HEK293 (cell line): Measurements from ENCODE around the gene APOC3.

ENCODE experiments used
- CTCF ChIA-PET: fragments of 350-600 bp; formaldehyde crosslinking; extraction: SDS; loops from one replicate; lab custom pipeline; 2021; ENCODE audit warnings: antibody characterized with exemption; lab: Yijun Ruan, JAX
- POLR2A ChIA-PET: fragments of 300-600 bp; formaldehyde crosslinking; extraction: SDS; loops from one replicate; lab custom pipeline; 2020; ENCODE audit warnings: antibody characterized with exemption, inconsistent platforms; lab: Yijun Ruan, JAX
- H3K27ac ChIP-seq: fragments of 200-500 bp; sonication (Bioruptor generic); 2 replicates; pipeline ENCODE4 v1.5.1; 2014; ENCODE audit warnings: low read depth, low read length, control low read depth, inconsistent platforms; ENCODE audit errors: extremely low read depth
- H3K36me3 ChIP-seq, 2 experiments: fragments of 200-500 bp in 1 of 2; sonication (Bioruptor generic) in 1 of 2; 1 replicate in 1 of 2; 2 replicates in 1 of 2; pipeline ENCODE4 v1.5.1; 2014 to 2017; ENCODE audit warnings: inconsistent platforms in 2 of 2, low read length in 2 of 2; ENCODE audit not compliant: control insufficient read depth in 2 of 2, insufficient read depth in 1 of 2
- H3K4me1 ChIP-seq: fragments of 200-500 bp; sonication (Bioruptor generic); 2 replicates; pipeline ENCODE4 v1.5.1; 2014; ENCODE audit warnings: mild to moderate bottlenecking, low read length, inconsistent platforms; ENCODE audit not compliant: control insufficient read depth, insufficient read depth
- H3K4me3 ChIP-seq: 2 replicates; pipeline ENCODE4 v1.5.1; 2011; ENCODE audit warnings: low read depth, mild to moderate bottlenecking, control low read depth, low read length, moderate library complexity
- H3K9me3 ChIP-seq: fragments of 200-500 bp; sonication (Bioruptor generic); 2 replicates; pipeline ENCODE4 v1.5.1; 2014; ENCODE audit warnings: low read depth, low read length, inconsistent platforms; ENCODE audit not compliant: control insufficient read depth, insufficient read depth
- SP7 ChIP-seq: fragments of 450-650 bp; formaldehyde crosslinking; IDR thresholded peaks from 2 replicates; pipeline ENCODE4 v1.5.1; 2016; ENCODE audit warnings: missing biosample characterization, missing genetic modification characterization
- ZIC2 ChIP-seq: fragments of 450-650 bp; formaldehyde crosslinking; IDR thresholded peaks from 2 replicates; pipeline ENCODE4 v1.5.1; 2016; ENCODE audit warnings: missing biosample characterization, missing genetic modification characterization
- ZNF133 ChIP-seq: fragments of 450-650 bp; formaldehyde crosslinking; IDR thresholded peaks from 2 replicates; pipeline ENCODE4 v1.5.1; 2016; ENCODE audit warnings: missing biosample characterization, missing genetic modification characterization
- ZNF155 ChIP-seq: fragments of 450-650 bp; formaldehyde crosslinking; IDR thresholded peaks from 2 replicates; pipeline ENCODE4 v1.5.1; 2016; ENCODE audit warnings: missing biosample characterization, missing genetic modification characterization
- ZNF335 ChIP-seq: fragments of 450-650 bp; formaldehyde crosslinking; conservative IDR thresholded peaks from 2 replicates; pipeline ENCODE4 v1.5.1; 2016; ENCODE audit warnings: missing biosample characterization, missing genetic modification characterization
- ZNF423 ChIP-seq: fragments of 450-650 bp; formaldehyde crosslinking; IDR thresholded peaks from 2 replicates; pipeline ENCODE4 v1.5.1; 2016; ENCODE audit warnings: missing biosample characterization, missing genetic modification characterization
- ZNF510 ChIP-seq: fragments of 450-650 bp; formaldehyde crosslinking; IDR thresholded peaks from 2 replicates; pipeline ENCODE4 v1.5.1; 2018; ENCODE audit warnings: mild to moderate bottlenecking, missing genetic modification characterization, missing biosample characterization; ENCODE audit not compliant: insufficient replicate concordance
- ZNF791 ChIP-seq: fragments of 450-650 bp; formaldehyde crosslinking; IDR thresholded peaks from 2 replicates; pipeline ENCODE4 v1.5.1; 2016; ENCODE audit warnings: missing biosample characterization, missing genetic modification characterization
- ZNF837 ChIP-seq: fragments of 450-650 bp; formaldehyde crosslinking; IDR thresholded peaks from 2 replicates; pipeline ENCODE4 v1.5.1; 2016; ENCODE audit warnings: missing biosample characterization, missing genetic modification characterization
- TF ChIP-seq, protein P1 (sequence below): fragments of 450-650 bp; formaldehyde crosslinking; IDR thresholded peaks from 2 replicates; pipeline ENCODE4 v1.5.1; 2016; ENCODE audit warnings: missing biosample characterization, missing genetic modification characterization
- TF ChIP-seq, protein P2 (sequence below): fragments of 450-650 bp; formaldehyde crosslinking; IDR thresholded peaks from 2 replicates; pipeline ENCODE4 v1.5.1; 2016; ENCODE audit warnings: missing biosample characterization, missing genetic modification characterization
- TF ChIP-seq, protein P3 (sequence below): fragments of 450-650 bp; formaldehyde crosslinking; IDR thresholded peaks from 2 replicates; pipeline ENCODE4 v1.5.1; 2016; ENCODE audit warnings: missing biosample characterization, missing genetic modification characterization, borderline replicate concordance
- TF ChIP-seq, protein P4 (sequence below): fragments of 450-650 bp; formaldehyde crosslinking; IDR thresholded peaks from 2 replicates; pipeline ENCODE4 v1.5.1; 2016; ENCODE audit warnings: missing biosample characterization, missing genetic modification characterization
- TF ChIP-seq, protein P5 (sequence below): fragments of 450-650 bp; formaldehyde crosslinking; IDR thresholded peaks from 2 replicates; pipeline ENCODE4 v1.5.1; 2017; ENCODE audit warnings: missing biosample characterization, mild to moderate bottlenecking, missing genetic modification characterization, moderate library complexity

APOC3 gene

DNA sequence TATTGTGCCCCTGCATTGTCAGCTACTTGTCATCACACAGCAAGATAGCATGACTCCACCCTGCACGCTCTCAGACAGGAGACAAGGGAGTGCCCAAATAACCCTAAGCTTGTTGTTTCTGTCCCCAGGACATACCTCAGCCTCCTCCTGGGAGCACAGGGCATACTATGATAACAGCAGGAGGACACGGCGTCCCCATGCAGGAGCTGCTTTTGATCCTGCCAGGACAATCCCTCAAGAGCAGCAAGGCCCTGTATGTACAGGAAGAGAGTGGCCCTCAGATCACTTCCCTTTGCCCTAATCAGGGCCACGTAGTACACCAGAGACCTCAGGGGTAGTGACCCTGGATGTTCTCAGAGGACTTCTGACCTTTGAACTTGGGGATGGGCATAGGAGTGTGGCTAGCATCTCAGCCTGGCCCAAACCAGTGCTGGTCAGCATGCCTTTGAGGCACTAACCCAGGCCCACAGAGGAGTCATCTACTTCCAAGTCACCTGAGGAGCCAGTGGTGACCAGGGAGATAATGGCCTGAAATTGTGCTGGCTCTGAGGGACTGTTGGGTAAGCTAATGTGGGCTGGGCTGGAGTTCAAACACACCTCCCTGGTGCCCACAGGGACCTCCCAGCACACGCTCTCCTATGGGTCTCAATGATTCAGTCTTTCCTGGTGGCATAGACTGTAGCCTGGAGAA, 15.8 kb upstream of the APOC3 start:
- ChIA-PET POLR2A (interaction anchor here (0.6 kb wide), 1 partner anchor 104 kb away, joined by 3 read pairs; no protein-coding TSS in a partner anchor), CTCF (interaction anchor here (1.7 to 2.4 kb wide), 3 partner anchors 20 to 23 kb away, joined by 4 to 19 read pairs (median 15); no protein-coding TSS in a partner anchor)
- Histone ChIP-seq H3K27ac (no peak overlapping the region), H3K4me3 (no peak overlapping the region), H3K36me3 (no peaks in the 10 kb centered on the region), H3K9me3 (no peaks in the 10 kb centered on the region), H3K4me1 (no peaks in the 10 kb centered on the region)
- TF ChIP-seq ZIC2, result peak; percentile 55
- TF ChIP-seq, protein P1, sequence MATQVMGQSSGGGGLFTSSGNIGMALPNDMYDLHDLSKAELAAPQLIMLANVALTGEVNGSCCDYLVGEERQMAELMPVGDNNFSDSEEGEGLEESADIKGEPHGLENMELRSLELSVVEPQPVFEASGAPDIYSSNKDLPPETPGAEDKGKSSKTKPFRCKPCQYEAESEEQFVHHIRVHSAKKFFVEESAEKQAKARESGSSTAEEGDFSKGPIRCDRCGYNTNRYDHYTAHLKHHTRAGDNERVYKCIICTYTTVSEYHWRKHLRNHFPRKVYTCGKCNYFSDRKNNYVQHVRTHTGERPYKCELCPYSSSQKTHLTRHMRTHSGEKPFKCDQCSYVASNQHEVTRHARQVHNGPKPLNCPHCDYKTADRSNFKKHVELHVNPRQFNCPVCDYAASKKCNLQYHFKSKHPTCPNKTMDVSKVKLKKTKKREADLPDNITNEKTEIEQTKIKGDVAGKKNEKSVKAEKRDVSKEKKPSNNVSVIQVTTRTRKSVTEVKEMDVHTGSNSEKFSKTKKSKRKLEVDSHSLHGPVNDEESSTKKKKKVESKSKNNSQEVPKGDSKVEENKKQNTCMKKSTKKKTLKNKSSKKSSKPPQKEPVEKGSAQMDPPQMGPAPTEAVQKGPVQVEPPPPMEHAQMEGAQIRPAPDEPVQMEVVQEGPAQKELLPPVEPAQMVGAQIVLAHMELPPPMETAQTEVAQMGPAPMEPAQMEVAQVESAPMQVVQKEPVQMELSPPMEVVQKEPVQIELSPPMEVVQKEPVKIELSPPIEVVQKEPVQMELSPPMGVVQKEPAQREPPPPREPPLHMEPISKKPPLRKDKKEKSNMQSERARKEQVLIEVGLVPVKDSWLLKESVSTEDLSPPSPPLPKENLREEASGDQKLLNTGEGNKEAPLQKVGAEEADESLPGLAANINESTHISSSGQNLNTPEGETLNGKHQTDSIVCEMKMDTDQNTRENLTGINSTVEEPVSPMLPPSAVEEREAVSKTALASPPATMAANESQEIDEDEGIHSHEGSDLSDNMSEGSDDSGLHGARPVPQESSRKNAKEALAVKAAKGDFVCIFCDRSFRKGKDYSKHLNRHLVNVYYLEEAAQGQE (tag by site-specific recombination), result no peak
- no peak for TF ChIP-seq ZNF133 (tag by site-specific recombination)

DNA sequence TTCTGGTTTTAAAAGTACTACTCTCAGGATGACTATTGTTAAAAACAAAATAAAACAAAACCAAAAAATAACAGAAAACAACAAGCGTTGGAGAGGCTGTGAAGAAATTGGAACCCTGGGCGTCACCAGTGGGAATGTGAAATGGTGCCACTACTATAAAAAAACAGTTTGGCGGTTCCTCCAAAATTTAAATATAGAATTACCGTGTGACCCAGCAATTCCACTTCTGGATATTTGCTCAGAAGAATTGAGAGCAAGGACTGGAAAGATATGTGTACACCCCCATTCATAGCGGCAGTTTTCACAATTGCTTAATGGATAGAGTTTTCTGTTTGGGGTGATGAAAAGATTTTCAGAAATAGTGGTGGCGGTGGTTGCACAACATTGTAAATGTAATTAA, 15.2 kb upstream of the APOC3 start:
- no peaks in the 10 kb centered on the region for H3K4me1 ChIP-seq
- no peak overlapping the region for H3K4me3 ChIP-seq
- CTCF ChIA-PET, result interaction anchor here (2.4 kb wide), 1 partner anchor 21 kb away, joined by 19 read pairs; no protein-coding TSS in a partner anchor
- TF ChIP-seq, protein P2, sequence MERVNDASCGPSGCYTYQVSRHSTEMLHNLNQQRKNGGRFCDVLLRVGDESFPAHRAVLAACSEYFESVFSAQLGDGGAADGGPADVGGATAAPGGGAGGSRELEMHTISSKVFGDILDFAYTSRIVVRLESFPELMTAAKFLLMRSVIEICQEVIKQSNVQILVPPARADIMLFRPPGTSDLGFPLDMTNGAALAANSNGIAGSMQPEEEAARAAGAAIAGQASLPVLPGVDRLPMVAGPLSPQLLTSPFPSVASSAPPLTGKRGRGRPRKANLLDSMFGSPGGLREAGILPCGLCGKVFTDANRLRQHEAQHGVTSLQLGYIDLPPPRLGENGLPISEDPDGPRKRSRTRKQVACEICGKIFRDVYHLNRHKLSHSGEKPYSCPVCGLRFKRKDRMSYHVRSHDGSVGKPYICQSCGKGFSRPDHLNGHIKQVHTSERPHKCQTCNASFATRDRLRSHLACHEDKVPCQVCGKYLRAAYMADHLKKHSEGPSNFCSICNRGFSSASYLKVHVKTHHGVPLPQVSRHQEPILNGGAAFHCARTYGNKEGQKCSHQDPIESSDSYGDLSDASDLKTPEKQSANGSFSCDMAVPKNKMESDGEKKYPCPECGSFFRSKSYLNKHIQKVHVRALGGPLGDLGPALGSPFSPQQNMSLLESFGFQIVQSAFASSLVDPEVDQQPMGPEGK (tag by site-specific recombination), result no peak
- TF ChIP-seq ZNF155 (tag by site-specific recombination), result no peak
- no peak for TF ChIP-seq ZNF791 (tag by site-specific recombination)
- TF ChIP-seq, all 188 proteins: peak for 0
- H3K36me3 ChIP-seq, result no peaks in the 10 kb centered on the region
- POLR2A ChIA-PET, result no interaction called here
- H3K9me3 ChIP-seq, result no peaks in the 10 kb centered on the region
- H3K27ac ChIP-seq, result no peak overlapping the region

DNA sequence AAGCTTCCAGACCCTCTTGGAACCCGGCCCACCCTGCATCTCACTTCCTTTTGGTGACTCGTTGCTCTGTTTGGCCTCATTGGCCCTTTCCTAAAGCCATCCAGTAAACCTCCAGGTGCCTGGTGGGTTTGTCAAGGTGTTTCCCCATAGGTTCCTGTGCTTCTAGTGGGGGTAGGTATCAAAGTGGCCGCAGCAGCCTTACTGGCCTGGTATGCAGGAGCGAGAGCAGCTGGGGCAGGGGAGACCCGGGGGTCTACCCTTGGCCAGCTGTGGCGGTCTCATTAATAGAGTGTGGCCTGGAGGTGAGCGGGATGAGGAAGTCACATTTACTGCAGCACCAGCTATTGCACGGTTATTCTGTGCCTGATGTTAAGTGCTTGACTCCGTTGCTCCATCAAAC, 10.7 kb upstream of the APOC3 start:
- CTCF ChIA-PET, result interaction anchor here (1.0 to 1.1 kb wide), 3 partner anchors 11 to 31 kb away, joined by 3 to 4 read pairs (median 4); no protein-coding TSS in a partner anchor
- H3K4me3 ChIP-seq, result no peak overlapping the region
- TF ChIP-seq, protein P3, sequence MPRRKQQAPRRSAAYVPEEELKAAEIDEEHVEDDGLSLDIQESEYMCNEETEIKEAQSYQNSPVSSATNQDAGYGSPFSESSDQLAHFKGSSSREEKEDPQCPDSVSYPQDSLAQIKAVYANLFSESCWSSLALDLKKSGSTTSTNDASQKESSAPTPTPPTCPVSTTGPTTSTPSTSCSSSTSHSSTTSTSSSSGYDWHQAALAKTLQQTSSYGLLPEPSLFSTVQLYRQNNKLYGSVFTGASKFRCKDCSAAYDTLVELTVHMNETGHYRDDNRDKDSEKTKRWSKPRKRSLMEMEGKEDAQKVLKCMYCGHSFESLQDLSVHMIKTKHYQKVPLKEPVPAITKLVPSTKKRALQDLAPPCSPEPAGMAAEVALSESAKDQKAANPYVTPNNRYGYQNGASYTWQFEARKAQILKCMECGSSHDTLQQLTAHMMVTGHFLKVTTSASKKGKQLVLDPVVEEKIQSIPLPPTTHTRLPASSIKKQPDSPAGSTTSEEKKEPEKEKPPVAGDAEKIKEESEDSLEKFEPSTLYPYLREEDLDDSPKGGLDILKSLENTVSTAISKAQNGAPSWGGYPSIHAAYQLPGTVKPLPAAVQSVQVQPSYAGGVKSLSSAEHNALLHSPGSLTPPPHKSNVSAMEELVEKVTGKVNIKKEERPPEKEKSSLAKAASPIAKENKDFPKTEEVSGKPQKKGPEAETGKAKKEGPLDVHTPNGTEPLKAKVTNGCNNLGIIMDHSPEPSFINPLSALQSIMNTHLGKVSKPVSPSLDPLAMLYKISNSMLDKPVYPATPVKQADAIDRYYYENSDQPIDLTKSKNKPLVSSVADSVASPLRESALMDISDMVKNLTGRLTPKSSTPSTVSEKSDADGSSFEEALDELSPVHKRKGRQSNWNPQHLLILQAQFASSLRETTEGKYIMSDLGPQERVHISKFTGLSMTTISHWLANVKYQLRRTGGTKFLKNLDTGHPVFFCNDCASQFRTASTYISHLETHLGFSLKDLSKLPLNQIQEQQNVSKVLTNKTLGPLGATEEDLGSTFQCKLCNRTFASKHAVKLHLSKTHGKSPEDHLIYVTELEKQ (tag by site-specific recombination), result no peak
- TF ChIP-seq, protein P4, sequence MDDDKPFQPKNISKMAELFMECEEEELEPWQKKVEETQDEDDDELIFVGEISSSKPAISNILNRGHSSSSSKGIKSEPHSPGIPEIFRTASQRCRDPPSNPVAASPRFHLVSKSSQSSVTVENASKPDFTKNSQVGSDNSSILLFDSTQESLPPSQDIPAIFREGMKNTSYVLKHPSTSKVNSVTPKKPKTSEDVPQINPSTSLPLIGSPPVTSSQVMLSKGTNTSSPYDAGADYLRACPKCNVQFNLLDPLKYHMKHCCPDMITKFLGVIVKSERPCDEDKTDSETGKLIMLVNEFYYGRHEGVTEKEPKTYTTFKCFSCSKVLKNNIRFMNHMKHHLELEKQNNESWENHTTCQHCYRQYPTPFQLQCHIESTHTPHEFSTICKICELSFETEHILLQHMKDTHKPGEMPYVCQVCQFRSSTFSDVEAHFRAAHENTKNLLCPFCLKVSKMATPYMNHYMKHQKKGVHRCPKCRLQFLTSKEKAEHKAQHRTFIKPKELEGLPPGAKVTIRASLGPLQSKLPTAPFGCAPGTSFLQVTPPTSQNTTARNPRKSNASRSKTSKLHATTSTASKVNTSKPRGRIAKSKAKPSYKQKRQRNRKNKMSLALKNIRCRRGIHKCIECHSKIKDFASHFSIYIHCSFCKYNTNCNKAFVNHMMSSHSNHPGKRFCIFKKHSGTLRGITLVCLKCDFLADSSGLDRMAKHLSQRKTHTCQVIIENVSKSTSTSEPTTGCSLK (tag by site-specific recombination), result no peak
- no peak for TF ChIP-seq ZNF837 (tag by site-specific recombination)
- no peak for TF ChIP-seq SP7 (tag by site-specific recombination)
- no peak for TF ChIP-seq ZNF335 (tag by site-specific recombination)
- TF ChIP-seq ZNF423 (tag by site-specific recombination), result no peak
- TF ChIP-seq, protein P5, sequence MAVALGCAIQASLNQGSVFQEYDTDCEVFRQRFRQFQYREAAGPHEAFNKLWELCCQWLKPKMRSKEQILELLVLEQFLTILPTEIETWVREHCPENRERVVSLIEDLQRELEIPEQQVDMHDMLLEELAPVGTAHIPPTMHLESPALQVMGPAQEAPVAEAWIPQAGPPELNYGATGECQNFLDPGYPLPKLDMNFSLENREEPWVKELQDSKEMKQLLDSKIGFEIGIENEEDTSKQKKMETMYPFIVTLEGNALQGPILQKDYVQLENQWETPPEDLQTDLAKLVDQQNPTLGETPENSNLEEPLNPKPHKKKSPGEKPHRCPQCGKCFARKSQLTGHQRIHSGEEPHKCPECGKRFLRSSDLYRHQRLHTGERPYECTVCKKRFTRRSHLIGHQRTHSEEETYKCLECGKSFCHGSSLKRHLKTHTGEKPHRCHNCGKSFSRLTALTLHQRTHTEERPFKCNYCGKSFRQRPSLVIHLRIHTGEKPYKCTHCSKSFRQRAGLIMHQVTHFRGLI (tag by site-specific recombination), result no peak
- TF ChIP-seq ZNF510 (tag by site-specific recombination), result no peak

More for the DNA sequence above, 10.7 kb upstream of the APOC3 start:
- H3K9me3 ChIP-seq, result no peaks in the 10 kb centered on the region
- H3K36me3 ChIP-seq, result no peaks in the 10 kb centered on the region
- POLR2A ChIA-PET, result interaction anchor here (0.6 kb wide), 1 partner anchor 577 kb away, joined by 4 read pairs; no protein-coding TSS in a partner anchor
- no peaks in the 10 kb centered on the region for H3K4me1 ChIP-seq
- no peak overlapping the region for H3K27ac ChIP-seq
